Type B pancreatic cell (in vitro differentiated cells): Measurements from ENCODE around the gene RTN4R. TPM values are rescaled to one million over a fixed set of nuclear protein-coding genes. Genes with fewer than 3 reads are reported as not detected.

Experiments
- DNase-seq: peaks from one replicate; pipeline ENCODE4 v3.0.0; 2021; ENCODE audit warnings: mixed read lengths; ENCODE audit not compliant: unreplicated experiment; ENCODE audit errors: extremely low spot score
- H3K27ac Mint-ChIP-seq: 2 replicates; pipeline ENCODE4 v1.8.0; 2021; ENCODE audit warnings: mild to moderate bottlenecking, mixed read lengths
- H3K27me3 Mint-ChIP-seq: 2 replicates; pipeline ENCODE4 v1.8.0; 2021; ENCODE audit warnings: mixed read lengths
- H3K36me3 Mint-ChIP-seq: 2 replicates; pipeline ENCODE4 v1.8.0; 2021; ENCODE audit warnings: mixed read lengths
- H3K4me1 Mint-ChIP-seq: one replicate; pipeline ENCODE4 v1.8.0; 2021; ENCODE audit warnings: mixed read lengths; ENCODE audit not compliant: unreplicated experiment
- H3K4me3 Mint-ChIP-seq: 2 replicates; pipeline ENCODE4 v1.8.0; 2021; ENCODE audit warnings: mild to moderate bottlenecking, mixed read lengths
- H3K9me3 Mint-ChIP-seq: 2 replicates; pipeline ENCODE4 v1.8.0; 2021; ENCODE audit warnings: mixed read lengths
- total RNA-seq: library from RNA; stranded (reverse); gene quantifications from 2 replicates; pipeline ENCODE4 v1.2.1, GENCODE V29; 2021; ENCODE audit warnings: low replicate concordance
- TF ChIP-seq, protein P1 (sequence below): fragments of 200-600 bp; sonication (generic); conservative IDR thresholded peaks from 2 replicates; pipeline ENCODE4 v1.5.0; 2021; ENCODE audit warnings: antibody characterized with exemption, mild to moderate bottlenecking

RTN4R gene
- total RNA-seq, 1 donor from 2014 or later, result 9.0 TPM

- TF ChIP-seq, protein P1, sequence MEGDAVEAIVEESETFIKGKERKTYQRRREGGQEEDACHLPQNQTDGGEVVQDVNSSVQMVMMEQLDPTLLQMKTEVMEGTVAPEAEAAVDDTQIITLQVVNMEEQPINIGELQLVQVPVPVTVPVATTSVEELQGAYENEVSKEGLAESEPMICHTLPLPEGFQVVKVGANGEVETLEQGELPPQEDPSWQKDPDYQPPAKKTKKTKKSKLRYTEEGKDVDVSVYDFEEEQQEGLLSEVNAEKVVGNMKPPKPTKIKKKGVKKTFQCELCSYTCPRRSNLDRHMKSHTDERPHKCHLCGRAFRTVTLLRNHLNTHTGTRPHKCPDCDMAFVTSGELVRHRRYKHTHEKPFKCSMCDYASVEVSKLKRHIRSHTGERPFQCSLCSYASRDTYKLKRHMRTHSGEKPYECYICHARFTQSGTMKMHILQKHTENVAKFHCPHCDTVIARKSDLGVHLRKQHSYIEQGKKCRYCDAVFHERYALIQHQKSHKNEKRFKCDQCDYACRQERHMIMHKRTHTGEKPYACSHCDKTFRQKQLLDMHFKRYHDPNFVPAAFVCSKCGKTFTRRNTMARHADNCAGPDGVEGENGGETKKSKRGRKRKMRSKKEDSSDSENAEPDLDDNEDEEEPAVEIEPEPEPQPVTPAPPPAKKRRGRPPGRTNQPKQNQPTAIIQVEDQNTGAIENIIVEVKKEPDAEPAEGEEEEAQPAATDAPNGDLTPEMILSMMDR, result no peak
- Mint-ChIP-seq H3K27me3 (peaks cover 4% of the 10 kb centered on the region), H3K36me3 (no peaks in the 10 kb centered on the region), H3K9me3 (no peaks in the 10 kb centered on the region), H3K4me3 (no peak overlapping the region), H3K4me1 (peaks cover 15% of the 10 kb centered on the region), H3K27ac (no peak overlapping the region)
- no peak for DNase-seq
Observed at GRCh38 chr22:20217563-20217962, 50.6 kb downstream of the RTN4R start.

GRCh38 chr22:20216863-20217499, 51.1 kb downstream of the RTN4R start:
- H3K27ac Mint-ChIP-seq, result no peak overlapping the region
- TF ChIP-seq, protein P1, result no peak
- H3K4me1 Mint-ChIP-seq, result peaks cover 20% of the 10 kb centered on the region
- H3K36me3 Mint-ChIP-seq, result no peaks in the 10 kb centered on the region
- no peak overlapping the region for H3K4me3 Mint-ChIP-seq
- no peaks in the 10 kb centered on the region for H3K9me3 Mint-ChIP-seq
- DNase-seq, result no peak
- peaks cover 7% of the 10 kb centered on the region for H3K27me3 Mint-ChIP-seq

DNA sequence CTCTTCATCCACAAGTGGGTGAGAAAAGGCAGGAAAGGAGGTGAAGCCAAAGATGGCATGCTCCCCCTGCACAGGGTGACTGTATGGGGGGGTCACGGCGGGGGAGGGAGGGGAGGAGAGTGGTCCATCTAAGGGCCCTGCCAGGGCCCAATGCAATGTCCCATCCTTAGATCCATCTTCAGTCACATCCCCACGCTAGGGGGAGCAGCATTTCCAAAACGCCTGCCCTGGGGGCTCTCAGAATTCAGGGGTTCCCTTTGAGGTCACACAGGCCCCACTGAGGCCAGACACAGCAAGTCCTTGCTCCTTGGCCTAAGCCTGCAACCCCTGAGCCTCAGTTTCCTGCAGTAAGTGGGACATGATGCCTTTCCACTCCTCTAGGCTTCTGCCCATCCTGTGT, 52.4 kb downstream of the RTN4R start:
- Mint-ChIP-seq H3K27me3 (peaks cover 7% of the 10 kb centered on the region), H3K4me3 (no peak overlapping the region), H3K36me3 (no peaks in the 10 kb centered on the region), H3K9me3 (no peaks in the 10 kb centered on the region), H3K4me1 (peaks cover 20% of the 10 kb centered on the region), H3K27ac (no peak overlapping the region)
- TF ChIP-seq, protein P1, result no peak
- no peak for DNase-seq

- Mint-ChIP-seq H3K4me3 (no peak overlapping the region), H3K36me3 (no peaks in the 10 kb centered on the region), H3K4me1 (peaks cover 20% of the 10 kb centered on the region), H3K9me3 (no peaks in the 10 kb centered on the region), H3K27ac (no peak overlapping the region), H3K27me3 (peaks cover 7% of the 10 kb centered on the region)
- DNase-seq, result no peak
- TF ChIP-seq, protein P1, result no peak
Observed at GRCh38 chr22:20214853-20215252, 53.3 kb downstream of the RTN4R start.

GRCh38 chr22:20213833-20214708, 54.0 kb downstream of the RTN4R start:
- TF ChIP-seq, protein P1, result no peak
- H3K27ac Mint-ChIP-seq, result no peak overlapping the region
- no peaks in the 10 kb centered on the region for H3K36me3 Mint-ChIP-seq
- no peak overlapping the region for H3K4me3 Mint-ChIP-seq
- no peak for DNase-seq
- H3K27me3 Mint-ChIP-seq, result peaks cover 7% of the 10 kb centered on the region
- H3K4me1 Mint-ChIP-seq, result peaks cover 16% of the 10 kb centered on the region
- no peaks in the 10 kb centered on the region for H3K9me3 Mint-ChIP-seq
